Glutamatergic neuron (in vitro differentiated cells): ENCODE data around the gene CRACDL. TPM values are rescaled to one million over a fixed set of nuclear protein-coding genes. Genes with fewer than 3 reads are reported as not detected.

ENCODE experiments used
- DNase-seq: peaks from one replicate; pipeline ENCODE4 v3.0.0; 2022
- H3K27ac Mint-ChIP-seq: one replicate; pipeline ENCODE4 v1.8.0; 2020; ENCODE audit warnings: mild to moderate bottlenecking, mixed read lengths, inconsistent platforms; ENCODE audit not compliant: unreplicated experiment
- H3K27me3 Mint-ChIP-seq: one replicate; pipeline ENCODE4 v1.8.0; 2020; ENCODE audit warnings: mild to moderate bottlenecking, moderate library complexity, mixed read lengths, inconsistent platforms; ENCODE audit not compliant: unreplicated experiment
- H3K36me3 Mint-ChIP-seq: one replicate; pipeline ENCODE4 v1.8.0; 2020; ENCODE audit warnings: mild to moderate bottlenecking, mixed read lengths, inconsistent platforms; ENCODE audit not compliant: unreplicated experiment
- H3K4me1 Mint-ChIP-seq: one replicate; pipeline ENCODE4 v1.8.0; 2020; ENCODE audit warnings: mild to moderate bottlenecking, low read depth, mixed read lengths, inconsistent platforms; ENCODE audit not compliant: unreplicated experiment
- H3K4me3 Mint-ChIP-seq: one replicate; pipeline ENCODE4 v1.8.0; 2020; ENCODE audit warnings: mild to moderate bottlenecking, mixed read lengths, inconsistent platforms; ENCODE audit not compliant: unreplicated experiment
- H3K9me3 Mint-ChIP-seq: one replicate; pipeline ENCODE4 v1.8.0; 2020; ENCODE audit warnings: mild to moderate bottlenecking, moderate library complexity, mixed read lengths, inconsistent platforms; ENCODE audit not compliant: unreplicated experiment
- total RNA-seq: library from RNA; stranded (reverse); fragmentation: NEBNext Ultra II Directional; extraction: Animal tissue kit (Norgen Biotek cat#: 25700); gene quantifications from one replicate; pipeline ENCODE4 v1.2.1, GENCODE V29; 2021; ENCODE audit not compliant: unreplicated experiment
- TF ChIP-seq, protein P1 (sequence below): fragments of 200-600 bp; sonication (generic); IDR thresholded peaks from one replicate; pipeline ENCODE4 v1.5.0; 2021; ENCODE audit not compliant: partially characterized antibody, unreplicated experiment

The CRACDL gene
- total RNA-seq, 1 donor from 2014 or later: 2.1 TPM

DNA sequence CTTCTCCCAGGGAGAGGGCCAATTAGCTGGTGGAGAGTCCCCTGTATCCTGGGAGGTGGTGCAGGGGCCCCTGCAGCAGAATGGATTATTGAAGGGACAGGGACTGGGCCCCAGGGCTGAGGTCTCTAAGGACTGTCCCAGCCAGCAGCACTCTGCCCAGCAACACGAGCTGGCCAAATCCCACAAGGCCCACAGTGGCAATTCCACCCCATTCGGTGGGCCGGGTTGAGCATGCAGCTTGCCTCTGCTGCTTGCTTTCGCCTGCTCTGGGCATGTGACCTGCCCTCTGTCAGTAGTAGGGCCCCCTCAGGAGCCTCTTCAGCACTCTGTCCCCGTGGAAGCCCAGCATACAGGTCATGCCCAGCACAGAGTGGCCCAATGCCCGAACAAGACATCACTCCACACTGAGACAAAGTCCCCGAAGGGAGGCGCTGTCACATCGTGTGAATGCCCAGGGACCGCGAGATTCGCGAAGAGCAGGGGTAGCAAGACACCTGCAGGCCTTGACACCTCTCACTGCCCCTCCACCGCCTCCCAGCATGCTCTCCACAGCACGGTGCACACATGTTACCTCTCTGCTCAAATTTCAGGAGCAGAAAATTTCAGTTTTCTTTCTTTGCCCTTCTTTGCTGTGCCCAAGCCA lies 65.4 kb downstream of the CRACDL start:
- Mint-ChIP-seq H3K4me1 (peaks cover 23% of the 10 kb centered on the region), H3K4me3 (no peak overlapping the region), H3K9me3 (peaks cover 9% of the 10 kb centered on the region), H3K27ac (no peak overlapping the region), H3K27me3 (peaks cover 3% of the 10 kb centered on the region), H3K36me3 (no peaks in the 10 kb centered on the region)
- TF ChIP-seq, protein P1, sequence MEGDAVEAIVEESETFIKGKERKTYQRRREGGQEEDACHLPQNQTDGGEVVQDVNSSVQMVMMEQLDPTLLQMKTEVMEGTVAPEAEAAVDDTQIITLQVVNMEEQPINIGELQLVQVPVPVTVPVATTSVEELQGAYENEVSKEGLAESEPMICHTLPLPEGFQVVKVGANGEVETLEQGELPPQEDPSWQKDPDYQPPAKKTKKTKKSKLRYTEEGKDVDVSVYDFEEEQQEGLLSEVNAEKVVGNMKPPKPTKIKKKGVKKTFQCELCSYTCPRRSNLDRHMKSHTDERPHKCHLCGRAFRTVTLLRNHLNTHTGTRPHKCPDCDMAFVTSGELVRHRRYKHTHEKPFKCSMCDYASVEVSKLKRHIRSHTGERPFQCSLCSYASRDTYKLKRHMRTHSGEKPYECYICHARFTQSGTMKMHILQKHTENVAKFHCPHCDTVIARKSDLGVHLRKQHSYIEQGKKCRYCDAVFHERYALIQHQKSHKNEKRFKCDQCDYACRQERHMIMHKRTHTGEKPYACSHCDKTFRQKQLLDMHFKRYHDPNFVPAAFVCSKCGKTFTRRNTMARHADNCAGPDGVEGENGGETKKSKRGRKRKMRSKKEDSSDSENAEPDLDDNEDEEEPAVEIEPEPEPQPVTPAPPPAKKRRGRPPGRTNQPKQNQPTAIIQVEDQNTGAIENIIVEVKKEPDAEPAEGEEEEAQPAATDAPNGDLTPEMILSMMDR: no peak
- DNase-seq: no peak

- Mint-ChIP-seq H3K27me3 (peaks cover 3% of the 10 kb centered on the region), H3K9me3 (peaks cover 7% of the 10 kb centered on the region), H3K4me1 (peaks cover 16% of the 10 kb centered on the region), H3K36me3 (no peaks in the 10 kb centered on the region), H3K27ac (no peak overlapping the region), H3K4me3 (no peak overlapping the region)
- TF ChIP-seq, protein P1: no peak
- DNase-seq: no peak
Observed at GRCh38 chr2:98869870-98870269, 66.2 kb downstream of the CRACDL start.

DNA sequence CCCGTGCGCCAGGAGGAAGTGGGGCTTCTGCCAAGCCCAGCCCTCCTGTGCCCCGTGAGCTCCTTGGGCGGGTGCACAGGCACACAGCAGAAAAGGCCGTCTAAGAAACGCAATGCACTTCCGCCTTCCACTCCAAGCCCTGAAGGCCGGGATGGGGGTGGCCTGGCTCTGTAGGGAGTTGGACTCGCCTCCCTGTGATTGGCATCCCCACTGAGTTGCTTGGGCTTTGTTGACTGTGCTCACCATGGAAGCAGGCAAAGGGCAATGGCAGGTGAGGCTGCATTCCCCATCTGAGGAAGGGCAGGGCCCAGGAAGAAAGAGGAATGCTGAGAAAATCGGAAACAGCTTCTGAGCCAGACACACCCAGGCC lies 66.8 kb downstream of the CRACDL start:
- TF ChIP-seq, protein P1: no peak
- Mint-ChIP-seq H3K4me1 (peaks cover 13% of the 10 kb centered on the region), H3K27me3 (peaks cover 3% of the 10 kb centered on the region), H3K4me3 (no peak overlapping the region), H3K36me3 (peaks cover under 1% of the 10 kb centered on the region), H3K27ac (no peak overlapping the region), H3K9me3 (peaks cover 7% of the 10 kb centered on the region)
- no peak for DNase-seq

DNA sequence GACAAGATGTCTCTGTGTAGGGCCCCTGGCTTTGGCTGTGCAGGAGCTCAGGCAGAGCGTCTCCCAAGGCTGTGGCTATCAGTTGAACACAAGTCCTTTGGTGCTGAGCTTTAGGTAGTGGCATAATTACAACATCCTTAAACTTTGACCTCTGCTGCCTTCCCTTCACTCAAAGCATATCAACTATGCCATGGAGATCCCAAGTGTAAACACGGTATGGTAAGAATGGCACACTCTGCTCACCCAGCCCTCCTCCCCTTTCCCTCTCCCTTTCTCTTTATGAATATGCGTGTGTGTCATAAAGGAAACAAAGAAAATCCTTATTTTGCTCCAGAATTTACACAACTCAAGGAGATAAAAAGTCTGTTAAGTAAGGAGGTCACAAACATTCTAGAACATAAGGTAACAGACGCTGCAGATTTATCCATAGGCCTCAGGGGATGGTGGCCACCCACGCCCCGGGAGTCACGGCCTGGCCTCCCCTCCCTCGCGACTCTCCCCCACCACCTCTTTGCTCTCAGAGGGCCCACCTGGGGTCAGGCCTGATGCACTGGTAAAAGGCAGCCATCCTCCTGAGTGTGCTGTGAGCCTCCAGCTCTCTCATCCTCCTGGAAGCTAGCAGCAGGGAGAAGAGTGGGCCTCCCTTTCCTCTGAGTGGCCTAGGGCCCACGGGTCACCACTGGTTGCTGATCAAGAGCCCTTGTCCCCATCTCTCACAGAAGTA lies 67.3 kb downstream of the CRACDL start:
- Mint-ChIP-seq H3K27ac (no peak overlapping the region), H3K27me3 (peaks cover 3% of the 10 kb centered on the region), H3K4me1 (peaks cover 13% of the 10 kb centered on the region), H3K9me3 (peaks cover 8% of the 10 kb centered on the region), H3K36me3 (peaks cover 6% of the 10 kb centered on the region), H3K4me3 (no peak overlapping the region)
- no peak for DNase-seq
- TF ChIP-seq, protein P1: no peak
